Measurements from ENCODE around the gene NXNL1.
"Not testable (repeated sequence)": the region's sequence is repeated elsewhere in the genome, so short reads cannot be mapped to it uniquely, and the experiment has no call there.

The NXNL1 gene

DNA sequence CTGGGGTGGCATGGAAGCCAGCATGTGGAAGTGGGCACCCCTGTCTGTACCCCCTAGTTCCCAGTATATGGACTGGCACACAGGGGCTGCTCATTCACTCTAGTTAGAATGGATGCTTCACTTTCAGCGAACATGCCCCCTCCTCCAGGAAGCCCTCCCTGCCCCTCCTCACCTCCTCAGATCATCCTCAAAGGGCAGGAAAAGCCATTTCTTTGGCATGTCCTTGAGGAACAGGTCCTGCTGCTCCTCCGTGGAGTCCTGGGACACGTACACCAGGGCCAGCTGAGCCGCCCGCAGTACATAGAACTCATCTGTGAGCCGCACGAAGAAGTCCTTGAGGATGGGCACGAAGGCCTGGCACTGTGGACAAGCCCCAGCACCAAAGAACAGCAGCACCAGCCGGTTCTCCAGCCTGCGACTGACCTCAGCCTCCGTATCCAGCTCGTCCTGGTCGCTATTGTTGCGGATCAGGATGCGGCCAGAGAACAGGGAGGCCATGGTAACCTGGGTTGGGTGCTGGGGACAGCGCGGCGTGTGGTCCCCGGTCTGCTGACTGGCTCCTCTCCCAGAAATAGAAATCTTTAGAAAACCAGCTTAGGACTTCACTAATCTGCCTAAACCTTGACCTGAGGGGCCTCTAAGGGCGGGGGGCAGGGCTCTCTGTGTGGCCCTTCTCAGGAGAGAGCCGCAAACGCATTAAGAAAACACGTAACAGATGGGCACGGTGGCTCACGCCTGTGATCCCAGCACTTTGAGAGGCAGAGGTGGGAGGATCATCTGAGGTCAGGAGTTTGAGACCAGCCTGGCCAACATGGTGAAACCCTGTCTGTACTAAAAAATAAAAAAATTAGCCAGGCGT is at the start of gene NXNL1:
Gene NXNL1 (minus strand): TSS at position 555 of the 859 bp plus-strand sequence. CDS start 57 bp downstream, at position 498.
- no peak for DNase-seq

GRCh38 chr19:17508558-17508933 is 47.8 kb upstream of the NXNL1 start:
- DNase-seq, result not testable (repeated sequence)

GRCh38 chr19:17506745-17507144 is 46.0 kb upstream of the NXNL1 start:
- DNase-seq, result no peak

GRCh38 chr19:17505223-17505622 is 44.5 kb upstream of the NXNL1 start:
- no peak for DNase-seq

GRCh38 chr19:17504456-17504855 is 43.7 kb upstream of the NXNL1 start:
- DNase-seq, result no peak

DNA sequence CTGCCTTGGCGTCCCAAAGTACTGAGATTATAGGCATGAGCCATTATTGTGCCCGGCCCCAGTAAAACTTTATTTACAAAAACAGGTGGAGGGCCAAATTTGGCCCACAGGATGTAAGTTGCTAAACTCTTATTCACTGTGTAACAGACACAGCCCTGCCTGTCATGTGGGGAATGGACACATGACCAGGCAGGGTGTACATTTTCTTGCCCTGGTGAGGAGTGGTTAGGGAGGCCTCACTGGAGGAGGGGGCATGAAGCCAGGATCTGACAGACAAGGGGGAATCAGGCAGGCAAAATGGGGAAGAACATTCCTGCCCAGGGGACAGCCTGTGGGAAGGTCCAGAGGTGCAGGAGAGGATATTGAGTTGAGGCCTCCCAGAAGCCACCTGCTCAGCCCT is 43.3 kb upstream of the NXNL1 start:
- no peak for DNase-seq

DNA sequence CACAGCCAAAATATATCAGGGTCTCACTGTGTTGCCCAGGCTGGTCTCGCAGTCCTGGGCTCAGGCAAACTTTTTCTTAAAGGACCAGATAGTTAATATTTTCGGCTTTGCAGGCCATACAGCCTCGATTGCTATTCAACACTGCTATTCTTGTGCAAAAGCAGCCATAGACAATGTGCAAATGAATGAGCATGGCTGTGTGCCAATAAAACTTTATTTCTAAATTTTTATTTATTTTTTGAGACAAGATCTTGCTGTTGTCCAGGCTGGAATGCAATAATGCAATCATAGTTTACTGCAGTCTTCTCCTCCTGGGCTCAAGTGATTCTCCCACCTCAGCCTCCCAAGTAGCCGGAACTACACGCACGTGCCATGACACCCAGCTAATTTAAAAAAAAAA is 42.5 kb upstream of the NXNL1 start:
- no peak for DNase-seq

GRCh38 chr19:17500447-17501198 is 39.9 kb upstream of the NXNL1 start:
- no peak for DNase-seq

- no peak for DNase-seq
Observed at GRCh38 chr19:17499648-17500446, 39.1 kb upstream of the NXNL1 start.

DNA sequence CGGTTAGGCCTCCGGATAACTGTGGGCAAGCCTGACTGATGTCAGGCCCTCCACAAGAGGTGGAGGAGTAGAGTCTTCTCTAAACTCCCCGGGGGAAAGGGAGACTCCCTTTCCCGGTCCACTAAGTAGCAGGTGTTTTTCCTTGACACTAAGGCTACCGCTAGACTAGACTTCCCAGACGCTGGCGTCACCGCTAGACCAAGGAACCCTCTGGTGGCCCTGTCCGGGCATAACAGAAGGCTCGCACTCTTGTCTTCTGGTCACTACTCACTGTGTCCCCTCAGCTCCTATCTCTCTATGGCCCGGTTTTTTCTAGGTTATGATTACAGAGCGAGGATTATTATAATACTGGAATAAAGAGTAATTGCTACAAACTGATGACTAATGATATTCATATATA is 38.3 kb upstream of the NXNL1 start:
- peak in 6 of 56 donors; percentile 3 to 27 (median 18) for DNase-seq

- DNase-seq, result peak in 1 of 56 donors; percentile 18
Observed at GRCh38 chr19:17497149-17497798, 36.5 kb upstream of the NXNL1 start.

DNA sequence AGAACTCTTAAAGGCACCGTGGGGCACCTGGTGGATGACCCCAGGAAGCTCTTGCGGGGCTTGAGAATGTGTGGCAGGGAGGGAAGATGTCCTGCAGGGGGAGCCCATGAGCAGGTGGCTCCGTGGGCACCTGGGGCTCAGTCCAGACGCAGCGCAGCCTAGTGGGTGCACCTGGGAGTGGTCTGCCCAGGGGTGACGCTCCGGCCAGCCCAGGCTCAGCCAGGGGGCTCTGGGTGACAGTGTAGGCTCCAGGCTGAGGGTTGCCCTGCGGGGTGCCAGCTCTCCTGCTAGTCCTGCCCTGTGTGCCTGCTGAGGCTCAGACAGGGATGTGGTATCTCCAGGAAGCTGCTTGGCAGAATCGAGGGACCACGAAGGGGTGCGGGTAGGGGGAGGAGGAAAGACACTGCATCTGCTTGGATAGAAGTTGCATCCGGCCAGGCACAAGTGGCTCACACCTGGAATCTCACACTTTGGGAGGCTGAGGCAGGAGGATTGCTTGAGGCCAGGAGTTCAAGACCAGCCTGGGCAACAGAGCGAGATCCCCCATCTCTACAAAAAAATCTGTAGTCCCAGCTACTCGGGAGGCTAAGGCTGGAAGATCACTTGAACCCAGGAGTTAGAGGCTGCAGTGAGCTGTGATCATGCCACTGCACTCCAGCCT is 35.7 kb upstream of the NXNL1 start:
- peak in 35 of 56 donors; percentile 8 to 70 (median 24) for DNase-seq

GRCh38 chr19:17495639-17496296 is 35.0 kb upstream of the NXNL1 start:
- no peak for DNase-seq

GRCh38 chr19:17491287-17491686 is 30.6 kb upstream of the NXNL1 start:
- peak in 8 of 56 donors; percentile 12 to 33 (median 19) for DNase-seq

DNA sequence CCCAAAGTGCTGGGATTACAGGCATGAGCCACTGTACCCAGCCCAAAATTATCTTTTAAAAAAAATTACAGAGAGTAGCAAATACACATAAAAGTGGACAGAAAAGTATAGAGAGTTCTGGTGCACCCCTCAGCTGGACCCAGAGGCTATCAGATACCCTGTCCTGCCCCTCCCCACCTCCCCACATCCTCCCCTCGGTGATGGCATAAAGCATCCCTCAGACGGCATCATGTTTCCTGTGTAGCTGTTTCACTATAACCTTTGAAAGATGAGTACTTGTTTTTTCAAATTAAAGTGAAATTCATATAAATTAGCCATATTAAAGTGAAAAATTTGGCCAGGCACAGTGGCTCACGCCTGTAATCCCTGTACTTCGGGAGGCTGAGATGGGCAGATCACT is 29.7 kb upstream of the NXNL1 start:
- DNase-seq, result no peak

GRCh38 chr19:17489392-17490030 is 28.8 kb upstream of the NXNL1 start:
- no peak for DNase-seq

DNA sequence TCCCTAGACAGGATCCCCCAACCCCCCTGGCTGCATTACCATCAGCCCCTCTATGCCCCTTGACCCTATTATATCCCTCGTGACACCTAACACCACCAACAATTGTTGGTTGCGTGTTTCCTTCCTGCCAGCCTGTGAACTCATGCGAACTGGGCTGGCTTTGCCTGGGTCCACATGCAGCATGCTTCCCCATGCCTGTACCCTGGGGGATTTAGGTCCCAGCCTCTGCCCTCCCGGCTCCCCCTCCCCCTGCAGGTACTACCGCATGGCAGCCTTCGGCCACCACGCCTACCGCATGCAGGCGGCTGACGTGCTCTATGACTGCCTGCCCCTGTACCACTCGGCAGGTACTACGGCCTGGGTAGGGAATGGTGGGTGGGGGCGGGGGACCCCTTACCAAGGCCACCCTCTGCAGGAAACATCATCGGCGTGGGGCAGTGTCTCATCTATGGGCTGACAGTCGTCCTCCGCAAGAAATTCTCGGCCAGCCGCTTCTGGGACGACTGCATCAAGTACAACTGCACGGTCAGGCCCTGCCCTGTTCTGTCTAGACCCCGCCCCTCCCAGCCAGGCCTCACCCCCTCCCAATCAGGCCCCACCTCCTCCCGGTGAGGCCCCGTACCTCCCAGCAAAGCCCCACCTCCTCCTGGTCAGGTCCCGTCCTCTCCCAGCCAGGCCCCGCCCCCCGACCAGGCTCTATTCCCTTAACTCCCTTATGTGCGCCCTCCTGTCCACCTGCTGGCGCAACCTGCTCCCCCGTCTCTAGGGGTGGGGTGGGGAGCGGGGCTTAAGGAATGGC is 28.1 kb upstream of the NXNL1 start:
- DNase-seq, result no peak

GRCh38 chr19:17487284-17488121 is 26.8 kb upstream of the NXNL1 start:
- DNase-seq, result no peak

Data from nucleus accumbens (tissue), 56 donors.